ENCODE measurements around the gene RIN3.

Gene RIN3

GRCh38 chr14:92575748-92576303, 62.2 kb downstream of the RIN3 start:
- in situ Hi-C loops (cut with HindIII; ENCODE audit: low sequenced_read_pairs): loop anchor here (10.0 kb wide), 1 partner anchor 51 kb away; no protein-coding TSS in a partner anchor
- H3K4me3 ChIP-seq (ENCODE audit: low read depth, low read length): no peak overlapping the region
- no peak for TF ChIP-seq CTCF (IDR thresholded peaks at IDR 0.05; ENCODE audit: low read depth, low read length, missing control alignments)
- DNase-seq (ENCODE audit: low read depth): no peak

GRCh38 chr14:92577321-92577742, 63.8 kb downstream of the RIN3 start:
- in situ Hi-C loops (cut with HindIII; ENCODE audit: low sequenced_read_pairs): loop anchor here (10.0 kb wide), 1 partner anchor 53 kb away; no protein-coding TSS in a partner anchor
- H3K4me3 ChIP-seq (ENCODE audit: low read depth, low read length): no peak overlapping the region
- DNase-seq (ENCODE audit: low read depth): no peak
- TF ChIP-seq CTCF (IDR thresholded peaks at IDR 0.05; ENCODE audit: low read depth, low read length, missing control alignments): no peak

GRCh38 chr14:92578511-92578910, 64.9 kb downstream of the RIN3 start:
- no peak for TF ChIP-seq CTCF (IDR thresholded peaks at IDR 0.05; ENCODE audit: low read depth, low read length, missing control alignments)
- in situ Hi-C loops (cut with HindIII; ENCODE audit: low sequenced_read_pairs): loop anchor here (10.0 kb wide), 1 partner anchor 54 kb away; no protein-coding TSS in a partner anchor
- no peak overlapping the region for H3K4me3 ChIP-seq (ENCODE audit: low read depth, low read length)
- no peak for DNase-seq (ENCODE audit: low read depth)

- no peak overlapping the region for H3K4me3 ChIP-seq (ENCODE audit: low read depth, low read length)
- no peak for TF ChIP-seq CTCF (IDR thresholded peaks at IDR 0.05; ENCODE audit: low read depth, low read length, missing control alignments)
- no peak for DNase-seq (ENCODE audit: low read depth)
- in situ Hi-C loops (cut with HindIII; ENCODE audit: low sequenced_read_pairs): loop anchor here (10.0 kb wide), 1 partner anchor 55 kb away; no protein-coding TSS in a partner anchor
Measured at GRCh38 chr14:92579244-92579936, 65.8 kb downstream of the RIN3 start.

GRCh38 chr14:92581206-92581605, 67.6 kb downstream of the RIN3 start:
- no peak for DNase-seq (ENCODE audit: low read depth)
- in situ Hi-C loops (cut with HindIII; ENCODE audit: low sequenced_read_pairs): no loop called here
- H3K4me3 ChIP-seq (ENCODE audit: low read depth, low read length): no peak overlapping the region
- no peak for TF ChIP-seq CTCF (IDR thresholded peaks at IDR 0.05; ENCODE audit: low read depth, low read length, missing control alignments)

GRCh38 chr14:92581966-92582566, 68.5 kb downstream of the RIN3 start:
- in situ Hi-C loops (cut with HindIII; ENCODE audit: low sequenced_read_pairs): no loop called here
- no peak for DNase-seq (ENCODE audit: low read depth)
- no peak for TF ChIP-seq CTCF (IDR thresholded peaks at IDR 0.05; ENCODE audit: low read depth, low read length, missing control alignments)
- H3K4me3 ChIP-seq (ENCODE audit: low read depth, low read length): no peak overlapping the region

Data from astrocyte of the cerebellum (primary cell).